Testis (tissue), 3 donors: ENCODE measurements around the gene DTHD1. TPM values are rescaled to one million over a fixed set of nuclear protein-coding genes. Genes with fewer than 3 reads are reported as not detected.

Experiments used
- DNase-seq: peaks from one replicate; pipeline ENCODE4 v3.0.0-alpha.2; 2019
- H3K27ac ChIP-seq, 2 donors: fragments of 200-600 bp; sonication (generic); one replicate each; pipeline ENCODE4 v1.5.1; 2019
- H3K27me3 ChIP-seq: fragments of 200-600 bp; sonication (generic); one replicate; pipeline ENCODE4 v1.5.1; 2019
- H3K36me3 ChIP-seq: fragments of 200-600 bp; sonication (generic); one replicate; pipeline ENCODE4 v1.5.1; 2017; ENCODE audit warnings: low read depth; ENCODE audit errors: missing control alignments
- H3K4me1 ChIP-seq: fragments of 200-600 bp; sonication (generic); one replicate; pipeline ENCODE4 v1.5.1; 2019
- H3K4me3 ChIP-seq, 2 donors: fragments of 200-600 bp; sonication (generic); one replicate each; pipeline ENCODE4 v1.5.1; 2017 to 2019
- H3K9me3 ChIP-seq: fragments of 200-600 bp; sonication (generic); one replicate; pipeline ENCODE4 v1.5.1; 2017
- CTCF ChIP-seq, 3 experiments: fragments of 450-650 bp in 2 of 3; fragments of 200-600 bp in 1 of 3; sonication (generic) in 1 of 3; IDR thresholded peaks; one replicate each; pipeline ENCODE4 v1.5.1; 2016 to 2019; ENCODE audit warnings: antibody characterized with exemption in 3 of 3, mild to moderate bottlenecking in 2 of 3, moderate library complexity in 1 of 3
- POLR2A ChIP-seq: fragments of 450-650 bp; IDR thresholded peaks from one replicate; pipeline ENCODE4 v1.6.1; 2017; ENCODE audit warnings: antibody characterized with exemption, mild to moderate bottlenecking, moderate library complexity
- WGBS, 2 donors: methylation state at CpG; one replicate each; pipeline ENCODE4 v1.1.5; 2018; 5-methylcytosine and 5-hydroxymethylcytosine counted together
- intact Hi-C: fragments of 100-400 bp; cut with DNase I; formaldehyde crosslinking; loops from one replicate; pipeline ENCODE4 v1.15.1; 2023; ENCODE audit warnings: low total_unique reads
- polyA plus RNA-seq: library from polyadenylated mRNA; stranded (reverse); fragments of 350-450 nt; fragmentation: Illumina TruSeq; extraction: RNeasy Lipid Tissue Mini Kit (QIAGEN cat#74804); gene quantifications from one replicate; pipeline ENCODE4 v1.2.3, GENCODE V29; 2014; ENCODE audit warnings: low read depth, low replicate concordance; ENCODE audit not compliant: insufficient read depth
- total RNA-seq, 2 donors: library from RNA; depleted of rRNA; stranded (reverse); fragments of >200 nt; gene quantifications; one replicate each; pipeline ENCODE4 v1.2.3, GENCODE V29; 2016

The DTHD1 gene
- total and polyA plus RNA-seq, 3 donors from 2014 or later: 1.0 to 5.8 (median 4.3) TPM

GRCh38 chr4:36363024-36363423 lies 81.6 kb downstream of the DTHD1 start:
- H3K4me1 ChIP-seq: no peaks in the 10 kb centered on the region
- no peak for TF ChIP-seq CTCF (IDR thresholded peaks at IDR 0.05)
- TF ChIP-seq POLR2A: no peak
- DNase-seq: no peak
- H3K36me3 ChIP-seq: no peaks in the 10 kb centered on the region
- H3K4me3 ChIP-seq: no peak overlapping the region
- 50 to 72% methylated on average over 2 of the region's 2 CpGs for WGBS, 2 donors
- H3K9me3 ChIP-seq: no peaks in the 10 kb centered on the region
- no peak overlapping the region for H3K27ac ChIP-seq
- no peaks in the 10 kb centered on the region for H3K27me3 ChIP-seq
- intact Hi-C loops: no loop called here

GRCh38 chr4:36374836-36375511 lies 93.6 kb downstream of the DTHD1 start:
- Histone ChIP-seq H3K4me3 (no peak overlapping the region), H3K27ac (no peak overlapping the region), H3K27me3 (no peaks in the 10 kb centered on the region), H3K36me3 (no peaks in the 10 kb centered on the region), H3K4me1 (no peaks in the 10 kb centered on the region), H3K9me3 (no peaks in the 10 kb centered on the region)
- 90 to 91% methylated on average over 11 to 40 of the region's 40 CpGs for WGBS, 2 donors
- intact Hi-C loops: no loop called here
- TF ChIP-seq CTCF (IDR thresholded peaks at IDR 0.05) (no peak), POLR2A (no peak)
- no peak for DNase-seq

- Histone ChIP-seq H3K9me3 (no peaks in the 10 kb centered on the region), H3K36me3 (no peaks in the 10 kb centered on the region), H3K4me3 (no peak overlapping the region), H3K27ac (no peak overlapping the region), H3K4me1 (no peaks in the 10 kb centered on the region), H3K27me3 (no peaks in the 10 kb centered on the region)
- no peak for TF ChIP-seq CTCF (IDR thresholded peaks at IDR 0.05)
- no peak for TF ChIP-seq POLR2A
- intact Hi-C loops: no loop called here
- DNase-seq: no peak
- WGBS, 2 donors: 61 to 62% methylated on average over 5 of the region's 5 CpGs
Measured at GRCh38 chr4:36385951-36386571, 104.6 kb downstream of the DTHD1 start.

- no peaks in the 10 kb centered on the region for H3K4me1 ChIP-seq
- H3K27ac ChIP-seq: no peak overlapping the region
- H3K27me3 ChIP-seq: no peaks in the 10 kb centered on the region
- TF ChIP-seq POLR2A (no peak), CTCF (IDR thresholded peaks at IDR 0.05) (no peak)
- no peak overlapping the region for H3K4me3 ChIP-seq
- H3K36me3 ChIP-seq: no peaks in the 10 kb centered on the region
- H3K9me3 ChIP-seq: no peaks in the 10 kb centered on the region
- intact Hi-C loops: no loop called here
- no peak for DNase-seq
Measured at GRCh38 chr4:36386691-36387090, 105.3 kb downstream of the DTHD1 start.

- Histone ChIP-seq H3K36me3 (no peaks in the 10 kb centered on the region), H3K27me3 (no peaks in the 10 kb centered on the region), H3K4me1 (no peaks in the 10 kb centered on the region), H3K4me3 (no peak overlapping the region), H3K9me3 (no peaks in the 10 kb centered on the region), H3K27ac (no peak overlapping the region)
- WGBS, 2 donors: 36 to 64% methylated on average over 5 of the region's 5 CpGs
- no peak for TF ChIP-seq POLR2A
- TF ChIP-seq CTCF (IDR thresholded peaks at IDR 0.05): no peak
- intact Hi-C loops: no loop called here
- no peak for DNase-seq
Measured at GRCh38 chr4:36388710-36389109, 107.3 kb downstream of the DTHD1 start.
